Stimulated activated CD4-positive, alpha-beta T cell treated with anti-CD3 and anti-CD28 coated beads, Interleukin-15, amount 100 ng/mL, for 1 hour (primary cell): ENCODE results near the gene IL27RA.
"Not testable (repeated sequence)": the region's sequence is repeated elsewhere in the genome, so short reads cannot be mapped to it uniquely, and the experiment has no call there.

Source experiments
- DNase-seq, 2 donors: peaks; one replicate each; pipeline ENCODE4 v3.0.0-alpha.2; 2020; ENCODE audit warnings: low read depth in 1 of 2, low spot score in 1 of 2

The IL27RA gene

GRCh38 chr19:14027856-14028450, 3.6 kb upstream of the IL27RA start, which contains the start of gene RLN3:
Gene RLN3 (plus strand): TSS chr19:14028148. CDS start chr19:14028205, 57 bp downstream.
- DNase-seq = no peak

GRCh38 chr19:14028901-14029300, 2.7 kb upstream of the IL27RA start:
- no peak for DNase-seq

- no peak for DNase-seq
Measured at GRCh38 chr19:14030997-14031718, 404 bp upstream of the IL27RA start.

GRCh38 chr19:14033946-14034345, 2.4 kb downstream of the IL27RA start:
- no peak for DNase-seq

- not testable (repeated sequence) for DNase-seq
Measured at GRCh38 chr19:14035159-14035558, 3.6 kb downstream of the IL27RA start.

GRCh38 chr19:14035706-14036105, 4.1 kb downstream of the IL27RA start:
- DNase-seq = no peak

- no peak for DNase-seq
Measured at GRCh38 chr19:14039181-14039580, 7.6 kb downstream of the IL27RA start.

GRCh38 chr19:14042659-14043608, 11.4 kb downstream of the IL27RA start:
- DNase-seq = not testable (repeated sequence)

- not testable (repeated sequence) for DNase-seq
Measured at GRCh38 chr19:14047866-14048265, 16.3 kb downstream of the IL27RA start.

- DNase-seq = peak; percentile 54 to 76
Measured at GRCh38 chr19:14048443-14049153, 17.0 kb downstream of the IL27RA start.

- no peak for DNase-seq
Measured at GRCh38 chr19:14050512-14050911, 18.9 kb downstream of the IL27RA start.

GRCh38 chr19:14050961-14051360, 19.4 kb downstream of the IL27RA start:
- DNase-seq = not testable (repeated sequence)

- DNase-seq = no peak
Measured at GRCh38 chr19:14051980-14052379, 20.4 kb downstream of the IL27RA start.

GRCh38 chr19:14052470-14052869, 20.9 kb downstream of the IL27RA start:
- DNase-seq = no peak

- no peak for DNase-seq
Measured at GRCh38 chr19:14053032-14053431, 21.5 kb downstream of the IL27RA start.

GRCh38 chr19:14053500-14053899, 21.9 kb downstream of the IL27RA start:
- no peak for DNase-seq

- no peak for DNase-seq
Measured at GRCh38 chr19:14054099-14054498, 22.5 kb downstream of the IL27RA start.

- DNase-seq = no peak
Measured at GRCh38 chr19:14054721-14055120, 23.2 kb downstream of the IL27RA start.

GRCh38 chr19:14055396-14055795, 23.8 kb downstream of the IL27RA start:
- no peak for DNase-seq

GRCh38 chr19:14056069-14056666, 24.6 kb downstream of the IL27RA start:
- no peak for DNase-seq
